CD4-positive, alpha-beta memory T cell (primary cell): ENCODE results near the gene PSPH. TPM values are rescaled to one million over a fixed set of nuclear protein-coding genes. Genes with fewer than 3 reads are reported as not detected.

Experiments
- CTCF ChIA-PET: fragments of 350-600 bp; sonication (Branson Sonifier 250); formaldehyde crosslinking; loops from one replicate; lab custom pipeline; 2021; ENCODE audit warnings: inconsistent platforms; ENCODE audit not compliant: partially characterized antibody; lab: Charles Lee
- POLR2A ChIA-PET: fragments of 350-600 bp; sonication (Branson Sonifier 250); formaldehyde crosslinking; loops from one replicate; lab custom pipeline; 2021; ENCODE audit not compliant: partially characterized antibody; lab: Charles Lee
- DNase-seq, 5 donors: peaks; one replicate each; pipeline versions ENCODE4 v3.0.0 to v3.0.0-alpha.2; 2020 to 2022; ENCODE audit warnings: mixed read lengths in 1 of 5
- H3K27ac ChIP-seq: one replicate; pipeline ENCODE4 v1.7.0; 2013; ENCODE audit warnings: low read depth, low read length
- H3K27me3 ChIP-seq: 2 replicates; pipeline ENCODE4 v1.7.0; 2013; ENCODE audit warnings: mild to moderate bottlenecking, low read length, moderate library complexity; ENCODE audit not compliant: insufficient read depth
- H3K36me3 ChIP-seq: 2 replicates; pipeline ENCODE4 v1.7.0; 2013; ENCODE audit warnings: mild to moderate bottlenecking, low read length, moderate library complexity; ENCODE audit not compliant: insufficient read depth
- H3K4me1 ChIP-seq: 2 replicates; pipeline ENCODE4 v1.7.0; 2013; ENCODE audit warnings: mild to moderate bottlenecking, low read length, moderate library complexity; ENCODE audit not compliant: insufficient read depth
- H3K4me3 ChIP-seq, 2 donors: one replicate each; pipeline ENCODE4 v1.7.0; 2013; ENCODE audit warnings: low read length in 2 of 2, mild to moderate bottlenecking in 1 of 2
- H3K9me3 ChIP-seq, 2 donors: one replicate each; pipeline ENCODE4 v1.7.0; 2013; ENCODE audit warnings: low read length in 2 of 2, control low read depth in 1 of 2; ENCODE audit not compliant: control insufficient read depth in 1 of 2
- H3K27ac Mint-ChIP-seq, 7 donors: one replicate each; pipeline ENCODE4 v1.8.0; 2020 to 2021; ENCODE audit warnings: mixed read lengths in 7 of 7, mild to moderate bottlenecking in 6 of 7, inconsistent platforms in 3 of 7, moderate library complexity in 3 of 7
- H3K27me3 Mint-ChIP-seq, 2 donors: one replicate each; pipeline ENCODE4 v1.8.0; 2020 to 2021; ENCODE audit warnings: mixed read lengths in 2 of 2
- H3K36me3 Mint-ChIP-seq, 2 donors: one replicate each; pipeline ENCODE4 v1.8.0; 2020 to 2021; ENCODE audit warnings: mixed read lengths in 2 of 2, inconsistent platforms in 1 of 2, mild to moderate bottlenecking in 1 of 2
- H3K4me1 Mint-ChIP-seq, 4 donors: one replicate each; pipeline ENCODE4 v1.8.0; 2020 to 2021; ENCODE audit warnings: mixed read lengths in 4 of 4, mild to moderate bottlenecking in 1 of 4
- H3K4me3 Mint-ChIP-seq, 8 donors: one replicate each; pipeline ENCODE4 v1.8.0; 2020 to 2021; ENCODE audit warnings: mixed read lengths in 8 of 8, mild to moderate bottlenecking in 7 of 8, moderate library complexity in 6 of 8, inconsistent platforms in 3 of 8
- H3K9me3 Mint-ChIP-seq, 8 donors: one replicate each; pipeline ENCODE4 v1.8.0; 2020 to 2021; ENCODE audit warnings: mixed read lengths in 8 of 8, mild to moderate bottlenecking in 5 of 8, inconsistent platforms in 3 of 8, moderate library complexity in 1 of 8
- intact Hi-C: fragments of 100-400 bp; cut with micrococcal nuclease; formaldehyde crosslinking; loops from one replicate; pipeline ENCODE4 v1.15.1; 2023
- polyA plus RNA-seq, 2 donors: library from polyadenylated mRNA; unstranded; fragments of 300-500 nt; fragmentation: Illumina TruSeq; gene quantifications; one replicate each; pipeline ENCODE4 v1.2.3, GENCODE V29; 2021
- total RNA-seq, 2 experiments: library from RNA; stranded (reverse); gene quantifications; one replicate each; pipeline ENCODE4 v1.2.3, GENCODE V29; 2021

PSPH gene
- total and polyA plus RNA-seq, 4 experiments from 2014 or later, result 2.1 to 8.0 (median 4.2) TPM

- Histone ChIP-seq H3K4me3 (no peak overlapping the region), H3K27ac (peak overlapping the region; percentile 15), H3K4me1 (peaks cover 19% of the 10 kb centered on the region), H3K36me3 (no peaks in the 10 kb centered on the region), H3K27me3 (no peaks in the 10 kb centered on the region), H3K9me3 (no peaks in the 10 kb centered on the region)
- H3K27me3 Mint-ChIP-seq, result no peaks in the 10 kb centered on the region
- H3K9me3 Mint-ChIP-seq, result peaks cover 0 to 2% (median 0%) of the 10 kb centered on the region in 8 donors
- intact Hi-C loops, result loop anchor here (1.0 to 10.0 kb wide), 3 partner anchors 79 to 501 kb away; partner anchors contain the start of gene ZNF713
- H3K36me3 Mint-ChIP-seq, result peaks cover 9 to 11% of the 10 kb centered on the region in 2 donors
- peaks cover 36 to 62% (median 43%) of the 10 kb centered on the region in 4 donors for H3K4me1 Mint-ChIP-seq
- H3K4me3 Mint-ChIP-seq, result peak overlapping the region; percentile 36 to 83 (median 61)
- POLR2A ChIA-PET, result interaction anchor here (1.0 to 1.8 kb wide), 2 partner anchors 99 to 140 kb away, joined by 4 to 5 read pairs; partner anchors contain the start of gene CHCHD2
- peak overlapping the region in 4 of 7 donors; percentile 29 to 94 (median 73) for H3K27ac Mint-ChIP-seq
- DNase-seq, result no peak
- CTCF ChIA-PET, result interaction anchor here (0.8 to 4.3 kb wide), 3 partner anchors 9 to 325 kb away, joined by 3 to 25 read pairs (median 20); no protein-coding TSS in a partner anchor
Measured at GRCh38 chr7:55965805-55966421, 85.3 kb downstream of the PSPH start.

DNA sequence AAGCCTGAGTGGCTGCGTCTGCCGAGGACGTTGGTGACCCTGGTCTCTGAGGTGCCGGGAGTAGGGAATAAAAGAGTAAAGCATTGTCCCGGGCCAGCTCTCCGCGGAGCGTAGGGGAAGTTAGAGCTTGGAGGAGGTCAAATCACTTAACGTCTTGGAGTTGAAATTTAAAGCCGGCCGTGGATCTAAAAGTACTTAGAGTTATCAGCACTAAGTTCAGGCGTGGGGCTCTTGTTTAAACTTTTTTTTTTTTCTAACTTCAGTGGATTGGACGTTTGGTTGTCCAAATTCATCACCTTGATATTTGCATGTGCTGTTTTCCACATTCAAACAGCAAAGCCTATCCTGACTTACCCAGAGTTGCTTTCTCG, 86.2 kb downstream of the PSPH start:
- Histone ChIP-seq H3K4me3 (peak overlapping the region; percentile 29 to 52), H3K4me1 (peaks cover 19% of the 10 kb centered on the region), H3K27me3 (no peaks in the 10 kb centered on the region), H3K9me3 (no peaks in the 10 kb centered on the region), H3K36me3 (no peaks in the 10 kb centered on the region), H3K27ac (peak overlapping the region; percentile 76)
- H3K4me3 Mint-ChIP-seq, result peak overlapping the region; percentile 82 to 90 (median 86)
- peaks cover 4 to 10% of the 10 kb centered on the region in 2 donors for H3K36me3 Mint-ChIP-seq
- H3K4me1 Mint-ChIP-seq, result peaks cover 31 to 54% (median 36%) of the 10 kb centered on the region in 4 donors
- ChIA-PET CTCF (interaction anchor here (0.9 to 4.3 kb wide), 8 partner anchors 11 to 712 kb away, joined by 3 to 25 read pairs (median 10); no protein-coding TSS in a partner anchor), POLR2A (interaction anchor here (0.7 to 1.8 kb wide), 8 partner anchors 14 to 1206 kb away, joined by 3 to 8 read pairs (median 4); partner anchors contain the start of genes CHCHD2, NUPR2, SEC61G and SUMF2)
- intact Hi-C loops, result loop anchor here (1.0 to 10.0 kb wide), 3 partner anchors 78 to 500 kb away; partner anchors contain the start of gene ZNF713
- no peaks in the 10 kb centered on the region for H3K27me3 Mint-ChIP-seq
- peaks cover 0 to 2% (median 0%) of the 10 kb centered on the region in 8 donors for H3K9me3 Mint-ChIP-seq
- no peak for DNase-seq
- H3K27ac Mint-ChIP-seq, result peak overlapping the region; percentile 49 to 94 (median 94)

DNA sequence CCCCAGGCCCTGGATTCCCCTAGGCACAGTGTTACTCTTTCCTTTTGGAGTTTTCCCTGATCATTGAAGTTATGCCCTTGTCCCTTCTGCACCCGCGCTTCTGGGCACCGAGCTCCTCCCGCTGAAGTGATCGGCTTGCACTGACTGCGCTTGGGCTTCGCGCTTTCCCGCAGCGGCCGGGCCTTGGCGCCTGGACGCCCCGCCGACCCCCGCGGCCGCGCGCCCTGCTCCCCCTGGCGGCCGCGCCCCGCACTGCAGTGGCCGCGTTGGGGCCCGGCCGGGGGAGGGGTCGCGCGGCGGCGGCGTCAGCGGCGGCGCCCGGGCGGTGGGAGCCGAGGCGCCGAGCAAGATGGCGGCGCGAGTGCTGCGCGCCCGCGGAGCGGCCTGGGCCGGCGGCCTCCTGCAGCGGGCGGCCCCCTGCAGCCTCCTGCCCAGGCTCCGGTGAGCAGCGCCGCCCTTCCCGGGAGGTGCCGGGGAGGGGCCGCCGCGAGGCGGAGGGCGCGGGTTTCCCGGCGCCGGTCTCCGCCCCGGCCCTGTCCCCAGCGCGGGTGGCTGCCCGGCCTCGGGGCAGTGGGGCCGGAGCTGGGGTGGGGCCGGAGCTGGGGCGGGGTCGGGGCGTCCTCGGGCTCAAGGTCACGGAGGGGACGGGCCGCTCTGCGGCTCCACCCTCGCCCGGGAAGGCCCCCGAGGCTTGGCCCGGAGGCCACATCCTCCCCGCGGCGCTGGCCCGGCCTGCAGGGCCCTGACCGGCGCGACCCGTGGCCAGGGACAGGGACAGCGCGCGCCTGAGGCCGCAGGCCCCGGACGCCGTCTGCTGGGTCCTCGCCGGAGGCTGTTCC, 86.8 kb downstream of the PSPH start, which contains the start of gene NIPSNAP2:
TSS of gene NIPSNAP2 (plus strand) at position 325 of the 839 bp plus-strand sequence. CDS start at position 350, 25 bp downstream.
- Mint-ChIP-seq H3K9me3 (peaks cover 0 to 2% (median 0%) of the 10 kb centered on the region in 8 donors), H3K27ac (peak within 1 kb of the TSS; percentile 89 to 94 (median 94)), H3K36me3 (peaks cover 3 to 6% of the 10 kb centered on the region in 2 donors), H3K4me1 (peaks cover 29 to 49% (median 32%) of the 10 kb centered on the region in 4 donors), H3K4me3 (peak within 1 kb of the TSS; percentile 82 to 90 (median 86)), H3K27me3 (no peaks in the 10 kb centered on the region)
- POLR2A ChIA-PET, result interaction anchor here (0.6 to 1.8 kb wide), 15 partner anchors 9 to 1206 kb away, joined by 3 to 8 read pairs (median 4); partner anchors contain the start of genes CHCHD2, NUPR2, SEC61G and SUMF2
- Histone ChIP-seq H3K4me1 (peaks cover 19% of the 10 kb centered on the region), H3K36me3 (no peaks in the 10 kb centered on the region), H3K4me3 (peak within 1 kb of the TSS; percentile 42 to 62), H3K27ac (peak within 1 kb of the TSS; percentile 76), H3K27me3 (no peaks in the 10 kb centered on the region), H3K9me3 (no peaks in the 10 kb centered on the region)
- CTCF ChIA-PET, result interaction anchor here (0.6 to 4.3 kb wide), 18 partner anchors 8 to 1221 kb away, joined by 3 to 25 read pairs (median 4); partner anchors contain the start of gene ZNF713
- peak; percentile 55 to 77 (median 65) for DNase-seq
- intact Hi-C loops, result loop anchor here (1.0 to 10.0 kb wide), 5 partner anchors 13 to 500 kb away; partner anchors contain the start of genes MRPS17 and ZNF713

GRCh38 chr7:55963584-55964168, 87.6 kb downstream of the PSPH start:
- Histone ChIP-seq H3K4me3 (peak overlapping the region; percentile 42 to 62), H3K4me1 (peaks cover 15% of the 10 kb centered on the region), H3K27ac (peak overlapping the region; percentile 47), H3K27me3 (no peaks in the 10 kb centered on the region), H3K36me3 (no peaks in the 10 kb centered on the region), H3K9me3 (no peaks in the 10 kb centered on the region)
- CTCF ChIA-PET, result interaction anchor here (0.6 to 4.3 kb wide), 15 partner anchors 7 to 1220 kb away, joined by 3 to 25 read pairs (median 4); partner anchors contain the start of gene ZNF713
- Mint-ChIP-seq H3K4me3 (peak overlapping the region; percentile 68 to 84 (median 78)), H3K36me3 (no peaks in the 10 kb centered on the region), H3K9me3 (peaks cover 0 to 2% (median 0%) of the 10 kb centered on the region in 8 donors), H3K27ac (peak overlapping the region; percentile 65 to 94 (median 90)), H3K27me3 (no peaks in the 10 kb centered on the region), H3K4me1 (peaks cover 23 to 41% (median 27%) of the 10 kb centered on the region in 4 donors)
- intact Hi-C loops, result loop anchor here (1.0 to 10.0 kb wide), 3 partner anchors 12 to 499 kb away; partner anchors contain the start of gene MRPS17
- POLR2A ChIA-PET, result interaction anchor here (0.6 to 1.8 kb wide), 11 partner anchors 8 to 1205 kb away, joined by 3 to 8 read pairs (median 4); partner anchors contain the start of genes CHCHD2 and SEC61G
- no peak for DNase-seq

GRCh38 chr7:55962014-55962413, 89.2 kb downstream of the PSPH start:
- H3K27ac Mint-ChIP-seq, result peak overlapping the region in 2 of 7 donors; percentile 53 to 61
- no peaks in the 10 kb centered on the region for H3K27me3 ChIP-seq
- H3K36me3 Mint-ChIP-seq, result no peaks in the 10 kb centered on the region
- H3K27ac ChIP-seq, result no peak overlapping the region
- no peak overlapping the region for H3K4me3 ChIP-seq
- no peaks in the 10 kb centered on the region for H3K36me3 ChIP-seq
- H3K9me3 Mint-ChIP-seq, result peaks cover 0 to 3% (median 0%) of the 10 kb centered on the region in 8 donors
- no peaks in the 10 kb centered on the region for H3K9me3 ChIP-seq
- H3K27me3 Mint-ChIP-seq, result no peaks in the 10 kb centered on the region
- H3K4me1 ChIP-seq, result peaks cover 15% of the 10 kb centered on the region
- no peak for DNase-seq
- POLR2A ChIA-PET, result interaction anchor here (1.2 kb wide), 1 partner anchor 597 kb away, joined by 3 read pairs; the partner anchor contains the start of gene LANCL2
- H3K4me3 Mint-ChIP-seq, result peak overlapping the region in 3 of 8 donors; percentile 27 to 57 (median 36)
- CTCF ChIA-PET, result interaction anchor here (0.5 to 3.0 kb wide), 8 partner anchors 8 to 548 kb away, joined by 3 to 14 read pairs (median 4); partner anchors contain the start of gene MRPS17
- peaks cover 21 to 33% (median 25%) of the 10 kb centered on the region in 4 donors for H3K4me1 Mint-ChIP-seq
- intact Hi-C loops, result loop anchor here (10.0 kb wide), 1 partner anchor 497 kb away; no protein-coding TSS in a partner anchor
